NCI-H748 (cell line): Measurements from ENCODE around the gene FBXO31.
"Not testable (repeated sequence)": the region's sequence is repeated elsewhere in the genome, so short reads cannot be mapped to it uniquely, and the experiment has no call there.

Experiments used
- DNase-seq: peaks from one replicate; lab custom pipeline; 2025; ENCODE audit not compliant: unreplicated experiment; lab: John Stamatoyannopoulos, UW

Gene FBXO31

GRCh38 chr16:87365021-87365713 is 18.4 kb downstream of the FBXO31 start:
- no peak for DNase-seq

GRCh38 chr16:87363771-87364455 is 19.7 kb downstream of the FBXO31 start:
- DNase-seq: no peak

GRCh38 chr16:87362828-87363559 is 20.6 kb downstream of the FBXO31 start:
- not testable (repeated sequence) for DNase-seq

GRCh38 chr16:87361916-87362619 is 21.5 kb downstream of the FBXO31 start:
- DNase-seq: no peak

GRCh38 chr16:87360862-87361610 is 22.5 kb downstream of the FBXO31 start:
- DNase-seq: no peak

GRCh38 chr16:87359121-87359520 is 24.5 kb downstream of the FBXO31 start:
- no peak for DNase-seq

GRCh38 chr16:87358696-87359095 is 24.9 kb downstream of the FBXO31 start:
- DNase-seq: no peak

GRCh38 chr16:87358250-87358649 is 25.3 kb downstream of the FBXO31 start:
- DNase-seq: no peak

DNA sequence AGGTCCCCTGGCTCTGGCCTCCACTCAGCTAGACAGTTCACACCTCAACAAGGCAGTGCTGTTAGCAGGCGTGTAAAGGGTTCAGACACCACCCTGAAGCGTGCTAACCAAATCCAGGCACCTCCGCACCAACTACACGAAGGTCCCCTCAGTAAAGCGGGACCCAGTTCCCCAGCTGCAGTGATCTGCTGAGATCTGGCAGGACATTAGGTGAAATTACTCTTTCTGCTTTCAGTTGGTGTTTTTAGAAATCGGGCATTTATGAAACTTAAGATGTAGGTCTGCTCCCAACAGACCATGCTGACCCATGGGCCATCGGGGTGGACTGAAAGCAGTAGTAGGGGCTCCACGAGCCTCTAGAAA is 27.1 kb downstream of the FBXO31 start:
- no peak for DNase-seq

- DNase-seq: no peak
Measured at GRCh38 chr16:87353613-87354012, 30.0 kb downstream of the FBXO31 start.

- DNase-seq: no peak
Measured at GRCh38 chr16:87352818-87353217, 30.8 kb downstream of the FBXO31 start.

DNA sequence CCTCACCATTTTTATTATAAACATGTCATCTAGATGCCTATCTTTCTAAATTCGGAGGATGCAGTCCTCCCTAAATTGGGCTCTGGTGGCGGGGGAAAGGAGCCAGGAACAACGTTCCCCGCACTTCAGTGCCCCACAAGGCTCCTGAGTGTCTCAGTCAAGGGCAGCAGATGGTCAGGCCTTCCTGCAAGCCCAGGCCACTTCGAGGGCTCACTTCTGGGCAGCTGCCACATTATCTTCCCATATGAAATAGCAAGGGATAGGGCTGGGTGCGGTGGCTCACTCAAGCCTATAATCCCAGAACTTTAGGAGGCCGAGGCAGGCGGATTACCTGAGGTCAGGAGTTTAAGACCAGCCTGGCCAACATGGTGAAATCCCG is 32.3 kb downstream of the FBXO31 start:
- DNase-seq: no peak

- no peak for DNase-seq
Measured at GRCh38 chr16:87350681-87351319, 32.8 kb downstream of the FBXO31 start.

- no peak for DNase-seq
Measured at GRCh38 chr16:87350031-87350430, 33.5 kb downstream of the FBXO31 start.

- no peak for DNase-seq
Measured at GRCh38 chr16:87348616-87349157, 34.9 kb downstream of the FBXO31 start.

- DNase-seq: no peak
Measured at GRCh38 chr16:87347932-87348615, 35.5 kb downstream of the FBXO31 start.

GRCh38 chr16:87346517-87347060 is 37.0 kb downstream of the FBXO31 start:
- no peak for DNase-seq

DNA sequence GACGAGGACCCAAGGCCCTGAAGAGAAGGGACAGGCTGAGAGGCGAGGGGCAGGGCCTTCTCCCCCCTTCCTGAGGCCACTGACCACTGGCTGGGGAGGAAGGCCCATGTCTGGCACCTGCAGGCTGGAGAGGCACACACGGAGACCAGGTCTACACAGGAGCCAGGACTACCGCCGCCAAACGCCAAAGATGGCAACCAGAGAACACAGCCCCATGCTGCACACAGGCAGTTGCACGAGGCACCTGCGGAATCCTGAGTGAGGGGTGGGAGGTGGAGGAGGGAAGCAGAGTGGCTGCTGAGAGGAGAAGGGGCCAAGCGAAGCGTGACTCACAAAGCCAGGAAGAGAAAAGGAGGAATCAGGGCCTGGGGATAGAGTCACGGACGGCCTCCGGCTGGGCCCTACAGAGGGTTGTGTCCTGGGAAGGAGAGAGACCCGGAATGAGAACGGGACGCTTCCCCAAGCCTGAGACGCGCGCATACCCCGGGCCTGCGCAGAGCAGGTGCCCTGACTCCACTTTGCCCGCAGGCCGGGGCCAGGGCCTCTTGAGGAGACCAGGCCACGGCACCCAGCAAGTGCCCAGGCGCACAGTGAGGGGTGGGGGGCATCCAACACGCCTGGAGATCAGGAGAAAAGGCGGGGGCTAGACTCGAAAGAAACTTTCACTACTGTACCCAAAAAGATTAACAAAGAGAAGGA is 37.7 kb downstream of the FBXO31 start:
- no peak for DNase-seq
